Karpas-422 (cell line): ENCODE results near the gene SMG7. TPM values are rescaled to one million over a fixed set of nuclear protein-coding genes. Genes with fewer than 3 reads are reported as not detected.
A peak's percentile ranks its signal among the peaks of the same experiment; 100 is the strongest.

Source experiments
- DNase-seq: peaks from one replicate; pipeline ENCODE4 v3.0.0-alpha.2; 2015
- H2AFZ ChIP-seq: fragments of 200-600 bp; sonication (generic); 2 replicates; pipeline ENCODE4 v1.6.1; 2014; ENCODE audit warnings: antibody characterized with exemption, low read length, mixed read lengths
- H3K27ac ChIP-seq: fragments of 200-600 bp; sonication (generic); 2 replicates; pipeline ENCODE4 v1.5.1; 2014; ENCODE audit warnings: mild to moderate bottlenecking, low read length, moderate library complexity
- H3K27me3 ChIP-seq: fragments of 200-600 bp; sonication (generic); 2 replicates; pipeline ENCODE4 v1.6.1; 2014; ENCODE audit warnings: low read length, mixed read lengths
- H3K36me3 ChIP-seq: fragments of 200-600 bp; sonication (generic); 2 replicates; pipeline ENCODE4 v1.6.1; 2014; ENCODE audit warnings: low read length, mixed read lengths; ENCODE audit not compliant: insufficient read depth
- H3K4me1 ChIP-seq: fragments of 200-600 bp; sonication (generic); 2 replicates; pipeline ENCODE4 v1.6.1; 2014; ENCODE audit warnings: mild to moderate bottlenecking, low read length, mixed read lengths
- H3K4me2 ChIP-seq: fragments of 200-600 bp; sonication (generic); 2 replicates; pipeline ENCODE4 v1.6.1; 2014; ENCODE audit warnings: low read length, low read depth, mild to moderate bottlenecking; ENCODE audit not compliant: poor library complexity, severe bottlenecking
- H3K4me3 ChIP-seq: fragments of 200-600 bp; sonication (generic); 2 replicates; pipeline ENCODE4 v1.5.1; 2014; ENCODE audit warnings: mild to moderate bottlenecking, antibody characterized with exemption, low read length, mixed read lengths
- H3K79me2 ChIP-seq: fragments of 200-600 bp; sonication (generic); 2 replicates; pipeline ENCODE4 v1.6.1; 2014; ENCODE audit warnings: mild to moderate bottlenecking, low read length, mixed read lengths
- H3K9ac ChIP-seq: fragments of 200-600 bp; sonication (generic); 2 replicates; pipeline ENCODE4 v1.6.0; 2014; ENCODE audit warnings: low read length
- H3K9me2 ChIP-seq: fragments of 200-600 bp; sonication (generic), shearing (Covaris generic); replicated peaks from 2 replicates; pipeline ENCODE4 v1.6.0; 2014; ENCODE audit warnings: mild to moderate bottlenecking, low read length, moderate library complexity; ENCODE audit not compliant: insufficient read depth
- H3K9me3 ChIP-seq: fragments of 300-700, 200-600 bp; sonication (generic); 2 replicates; pipeline ENCODE4 v1.6.1; 2014; ENCODE audit warnings: low read length, mixed read lengths
- H4K20me1 ChIP-seq: fragments of 200-600 bp; sonication (generic); 2 replicates; pipeline ENCODE4 v1.6.1; 2014; ENCODE audit warnings: mild to moderate bottlenecking, antibody characterized with exemption, low read length, low read depth; ENCODE audit not compliant: insufficient read depth
- total RNA-seq: library from RNA; depleted of rRNA; stranded (reverse); fragments of >200 nt; shearing (Covaris generic); gene quantifications from 2 replicates; pipeline ENCODE4 v1.2.3, GENCODE V29; 2014; ENCODE audit warnings: low replicate concordance

SMG7 gene
- total RNA-seq, 1 experiment from 2014 or later: 99.7 TPM

DNA sequence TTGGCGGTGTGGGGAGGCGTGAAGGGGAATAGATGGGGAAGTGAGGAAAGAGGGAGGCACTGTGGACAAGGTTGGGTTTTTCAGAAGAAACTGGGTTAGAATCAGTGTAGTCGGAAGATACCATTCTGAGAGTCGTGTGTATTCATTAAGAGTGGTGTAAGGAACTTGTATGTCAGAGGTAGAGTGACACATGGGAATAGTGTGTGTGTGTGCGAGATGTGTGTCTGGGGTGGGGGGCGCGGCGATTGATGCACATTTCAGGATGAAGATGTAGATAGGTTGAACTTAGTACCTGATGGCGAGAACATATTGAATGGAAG lies 878 bp downstream of the SMG7 start:
- Histone ChIP-seq H3K9me3 (no peaks in the 10 kb centered on the region), H2AFZ (no peak overlapping the region), H3K4me1 (peaks cover 66% of the 10 kb centered on the region), H3K9me2 (no peaks in the 10 kb centered on the region), H4K20me1 (peaks cover 9% of the 10 kb centered on the region; the same call in 1 of the 2 replicates), H3K4me2 (peak overlapping the region; percentile 96), H3K27ac (peak overlapping the region; percentile 91), H3K4me3 (peak overlapping the region; percentile 82), H3K79me2 (peaks cover 59% of the 10 kb centered on the region), H3K36me3 (peaks cover 28% of the 10 kb centered on the region), H3K27me3 (no peaks in the 10 kb centered on the region), H3K9ac (peak overlapping the region; percentile 92)
- DNase-seq: peak; percentile 56

DNA sequence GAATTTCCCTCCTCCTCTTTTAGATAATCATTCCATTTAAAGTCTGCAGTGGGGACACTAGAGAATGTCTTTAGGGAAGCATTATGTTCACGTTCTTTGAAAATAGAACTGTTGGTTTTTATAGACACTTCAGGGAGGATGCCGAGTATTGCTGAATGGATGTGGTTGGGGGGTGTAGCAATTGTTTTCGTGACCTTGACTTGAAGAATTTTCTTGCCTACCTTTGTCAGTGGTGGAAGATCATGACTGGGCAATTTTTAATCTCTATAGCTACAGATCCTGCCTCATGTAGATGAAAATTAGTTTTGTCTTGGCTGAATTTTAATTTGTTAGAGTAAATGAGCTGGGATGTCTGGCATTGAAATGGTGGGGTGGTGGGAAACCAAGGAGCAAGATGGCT lies 3.8 kb downstream of the SMG7 start:
- Histone ChIP-seq H3K9ac (no peak overlapping the region), H4K20me1 (peaks cover 12% of the 10 kb centered on the region; the same call in 1 of the 2 replicates)

GRCh38 chr1:183477986-183478781 lies 5.9 kb downstream of the SMG7 start:
- H3K27me3 ChIP-seq: no peaks in the 10 kb centered on the region
- peak overlapping the region; percentile 70 for H3K9ac ChIP-seq
- H3K4me2 ChIP-seq: peak overlapping the region; percentile 78
- peaks cover 100% of the 10 kb centered on the region for H3K79me2 ChIP-seq
- H3K4me1 ChIP-seq: peaks cover 96% of the 10 kb centered on the region
- peaks cover 10% of the 10 kb centered on the region; the same call in 1 of the 2 replicates for H4K20me1 ChIP-seq
- no peaks in the 10 kb centered on the region for H3K9me2 ChIP-seq
- H3K36me3 ChIP-seq: peaks cover 31% of the 10 kb centered on the region
- peak; percentile 67 for DNase-seq
- H3K9me3 ChIP-seq: no peaks in the 10 kb centered on the region
- no peak overlapping the region for H2AFZ ChIP-seq
- peak overlapping the region; percentile 98 for H3K27ac ChIP-seq
- H3K4me3 ChIP-seq: peak overlapping the region; percentile 60

More for the DNA sequence above, 3.8 kb downstream of the SMG7 start:
- Histone ChIP-seq H3K4me3 (0 out of 2 replicates have a peak overlapping the region, but pooled peaks have one; percentile 4), H2AFZ (no peak overlapping the region), H3K9me3 (no peaks in the 10 kb centered on the region), H3K27ac (peak overlapping the region; percentile 91), H3K9me2 (no peaks in the 10 kb centered on the region), H3K4me2 (peak overlapping the region; percentile 34), H3K4me1 (peaks cover 81% of the 10 kb centered on the region), H3K36me3 (peaks cover 28% of the 10 kb centered on the region), H3K27me3 (no peaks in the 10 kb centered on the region), H3K79me2 (peaks cover 88% of the 10 kb centered on the region)
- peak; percentile 35 for DNase-seq

DNA sequence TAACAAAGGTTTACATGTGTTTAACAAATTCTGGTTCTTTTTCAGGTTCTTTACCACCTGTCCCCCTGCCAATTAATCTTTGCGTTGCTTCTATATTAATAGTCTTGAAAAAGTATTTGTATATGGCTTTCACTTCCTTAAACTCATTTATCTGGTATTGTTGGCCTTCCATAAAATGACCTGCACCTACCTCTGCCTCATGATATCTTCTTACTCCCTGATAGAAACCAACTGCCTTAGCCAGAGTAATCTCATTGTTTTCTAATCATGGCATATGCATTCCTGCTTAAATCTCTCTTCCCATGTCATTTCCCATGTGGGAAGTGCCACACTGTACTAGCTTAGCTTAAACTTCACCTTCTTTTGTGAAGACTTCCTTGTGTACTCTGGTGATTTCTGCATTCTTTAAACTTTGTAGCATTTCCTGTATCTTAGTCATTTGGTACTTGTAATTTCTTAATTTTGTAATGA lies 8.7 kb downstream of the SMG7 start:
- Histone ChIP-seq H3K27me3 (no peaks in the 10 kb centered on the region), H3K79me2 (peaks cover 100% of the 10 kb centered on the region), H3K4me2 (peak overlapping the region; percentile 78), H3K9me3 (no peaks in the 10 kb centered on the region), H2AFZ (no peak overlapping the region), H3K4me1 (peaks cover 92% of the 10 kb centered on the region), H3K9ac (peak overlapping the region; percentile 70), H3K36me3 (peaks cover 29% of the 10 kb centered on the region), H3K27ac (peak overlapping the region; percentile 98), H3K4me3 (peak overlapping the region; percentile 60), H3K9me2 (no peaks in the 10 kb centered on the region), H4K20me1 (peaks cover 5% of the 10 kb centered on the region)
- peak; percentile 92 for DNase-seq

GRCh38 chr1:183483224-183483623 lies 10.9 kb downstream of the SMG7 start:
- no peak overlapping the region for H3K9ac ChIP-seq
- peak overlapping the region; percentile 98 for H3K27ac ChIP-seq
- peaks cover 91% of the 10 kb centered on the region for H3K4me1 ChIP-seq
- H3K79me2 ChIP-seq: peaks cover 100% of the 10 kb centered on the region
- DNase-seq: no peak
- H3K4me2 ChIP-seq: peak overlapping the region; percentile 78
- H3K36me3 ChIP-seq: peaks cover 29% of the 10 kb centered on the region; the same call in 1 of the 2 replicates
- no peak overlapping the region for H2AFZ ChIP-seq
- no peaks in the 10 kb centered on the region for H3K9me3 ChIP-seq
- H4K20me1 ChIP-seq: peaks cover 8% of the 10 kb centered on the region
- no peaks in the 10 kb centered on the region for H3K9me2 ChIP-seq
- H3K4me3 ChIP-seq: no peak overlapping the region
- H3K27me3 ChIP-seq: no peaks in the 10 kb centered on the region

- peaks cover 91% of the 10 kb centered on the region for H3K4me1 ChIP-seq
- DNase-seq: no peak
Observed at GRCh38 chr1:183484254-183484653, 12.0 kb downstream of the SMG7 start.

DNA sequence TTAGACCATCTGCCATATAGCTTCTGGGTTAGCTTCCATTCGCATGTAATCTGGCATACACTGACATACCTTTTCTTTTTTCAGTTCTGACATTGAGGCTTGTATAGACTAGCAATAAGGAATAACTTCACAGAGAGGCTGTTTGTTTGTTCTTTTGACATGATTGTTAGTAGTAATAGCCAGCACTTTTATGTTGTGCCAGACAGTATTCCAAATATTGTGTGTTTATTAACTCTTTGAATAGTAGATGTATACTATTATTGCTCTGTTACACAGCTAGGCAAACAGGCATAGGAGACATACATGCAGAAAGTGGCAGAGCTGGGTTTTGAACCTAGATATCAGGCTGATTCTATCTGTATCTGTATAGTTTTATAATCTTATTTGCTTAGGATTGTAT lies 12.6 kb downstream of the SMG7 start:
- Histone ChIP-seq H3K27ac (peak overlapping the region; percentile 98), H3K9me3 (no peaks in the 10 kb centered on the region), H3K9ac (no peak overlapping the region), H3K4me1 (peaks cover 91% of the 10 kb centered on the region), H3K27me3 (no peaks in the 10 kb centered on the region), H3K79me2 (peaks cover 100% of the 10 kb centered on the region), H3K4me3 (no peak overlapping the region), H3K4me2 (no peak overlapping the region), H4K20me1 (peaks cover 19% of the 10 kb centered on the region), H2AFZ (no peak overlapping the region), H3K36me3 (peaks cover 31% of the 10 kb centered on the region; the same call in 1 of the 2 replicates), H3K9me2 (no peaks in the 10 kb centered on the region)
- no peak for DNase-seq

More at GRCh38 chr1:183484254-183484653, 12.0 kb downstream of the SMG7 start:
- Histone ChIP-seq H3K36me3 (peaks cover 29% of the 10 kb centered on the region; the same call in 1 of the 2 replicates), H3K27me3 (no peaks in the 10 kb centered on the region), H3K9me2 (no peaks in the 10 kb centered on the region), H2AFZ (no peak overlapping the region), H3K27ac (peak overlapping the region; percentile 98), H3K9me3 (no peaks in the 10 kb centered on the region), H3K79me2 (peaks cover 100% of the 10 kb centered on the region), H3K4me2 (no peak overlapping the region), H3K9ac (no peak overlapping the region), H4K20me1 (peaks cover 14% of the 10 kb centered on the region), H3K4me3 (no peak overlapping the region)

GRCh38 chr1:183487674-183488442 lies 15.6 kb downstream of the SMG7 start:
- H4K20me1 ChIP-seq: peaks cover 20% of the 10 kb centered on the region

More at GRCh38 chr1:183487674-183488442, 15.6 kb downstream of the SMG7 start:
- no peak for DNase-seq
- H3K79me2 ChIP-seq: peaks cover 100% of the 10 kb centered on the region
- H3K4me1 ChIP-seq: peaks cover 88% of the 10 kb centered on the region
- H3K4me2 ChIP-seq: no peak overlapping the region
- H3K27ac ChIP-seq: peak overlapping the region; percentile 47
- H3K9ac ChIP-seq: no peak overlapping the region
- H3K36me3 ChIP-seq: peaks cover 34% of the 10 kb centered on the region; the same call in 1 of the 2 replicates
- H3K9me2 ChIP-seq: no peaks in the 10 kb centered on the region
- H3K4me3 ChIP-seq: no peak overlapping the region
- H3K9me3 ChIP-seq: no peaks in the 10 kb centered on the region
- no peaks in the 10 kb centered on the region for H3K27me3 ChIP-seq
- no peak overlapping the region for H2AFZ ChIP-seq
